ENCODE data around the gene USP5. TPM values are rescaled to one million over a fixed set of nuclear protein-coding genes. Genes with fewer than 3 reads are reported as not detected.

Gene USP5
- total RNA-seq, 1 donor from 2014 or later: 138 TPM

GRCh38 chr12:6840330-6840729, 11.6 kb upstream of the USP5 start:
- intact Hi-C loops (cut with micrococcal nuclease): no loop called here

- intact Hi-C loops (cut with micrococcal nuclease): no loop called here
Observed at GRCh38 chr12:6840761-6841515, 11.0 kb upstream of the USP5 start, which contains the start of gene GNB3. TSS of gene GNB3 (plus strand) at chr12:6840925. CDS start at chr12:6841288, 363 bp downstream.

GRCh38 chr12:6842075-6842474, 9.9 kb upstream of the USP5 start:
- intact Hi-C loops (cut with micrococcal nuclease): no loop called here

GRCh38 chr12:6843118-6843902, 8.6 kb upstream of the USP5 start:
- intact Hi-C loops (cut with micrococcal nuclease): no loop called here

- intact Hi-C loops (cut with micrococcal nuclease): no loop called here
Observed at GRCh38 chr12:6845395-6845794, 6.6 kb upstream of the USP5 start.

- intact Hi-C loops (cut with micrococcal nuclease): no loop called here
Observed at GRCh38 chr12:6846316-6846869, 5.6 kb upstream of the USP5 start.

GRCh38 chr12:6847676-6848075, 4.3 kb upstream of the USP5 start:
- intact Hi-C loops (cut with micrococcal nuclease): no loop called here

- intact Hi-C loops (cut with micrococcal nuclease): no loop called here
Observed at GRCh38 chr12:6849427-6849826, 2.5 kb upstream of the USP5 start.

- intact Hi-C loops (cut with micrococcal nuclease): loop anchor here (5.0 kb wide), 2 partner anchors 283 to 358 kb away; partner anchors contain the start of genes MRPL51, NCAPD2 and NOP2
Observed at GRCh38 chr12:6849976-6850560, 1.9 kb upstream of the USP5 start.

- intact Hi-C loops (cut with micrococcal nuclease): loop anchor here (1.0 to 5.0 kb wide), 3 partner anchors 97 to 358 kb away; partner anchors contain the start of genes MLF2, MRPL51, NCAPD2 and NOP2
Observed at GRCh38 chr12:6850796-6851152, 1.2 kb upstream of the USP5 start.

GRCh38 chr12:6851153-6851920, 613 bp upstream of the USP5 start, which contains the start of gene CDCA3:
TSS of gene CDCA3 (minus strand) at chr12:6851286. CDS start at chr12:6850952, 334 bp downstream.
- intact Hi-C loops (cut with micrococcal nuclease): loop anchor here (1.0 to 5.0 kb wide), 3 partner anchors 98 to 359 kb away; partner anchors contain the start of genes MLF2, MRPL51, NCAPD2 and NOP2

- intact Hi-C loops (cut with micrococcal nuclease): loop anchor here (1.0 to 5.0 kb wide), 14 partner anchors 14 to 361 kb away; partner anchors contain the start of genes CHD4, COPS7A, EMG1 and GAPDH
Observed at GRCh38 chr12:6852651-6853354, 853 bp downstream of the USP5 start.

GRCh38 chr12:6853626-6854025, 1.7 kb downstream of the USP5 start:
- intact Hi-C loops (cut with micrococcal nuclease): loop anchor here (5.0 kb wide), 2 partner anchors 286 to 361 kb away; partner anchors contain the start of genes MRPL51, NCAPD2 and NOP2

GRCh38 chr12:6854036-6854435, 2.1 kb downstream of the USP5 start:
- intact Hi-C loops (cut with micrococcal nuclease): loop anchor here (5.0 kb wide), 2 partner anchors 287 to 362 kb away; partner anchors contain the start of genes MRPL51, NCAPD2 and NOP2

- intact Hi-C loops (cut with micrococcal nuclease): no loop called here
Observed at GRCh38 chr12:6855322-6855721, 3.4 kb downstream of the USP5 start.

- intact Hi-C loops (cut with micrococcal nuclease): no loop called here
Observed at GRCh38 chr12:6858799-6859198, 6.8 kb downstream of the USP5 start.

GRCh38 chr12:6860116-6860515, 8.2 kb downstream of the USP5 start:
- intact Hi-C loops (cut with micrococcal nuclease): no loop called here

GRCh38 chr12:6860942-6861341, 9.0 kb downstream of the USP5 start:
- intact Hi-C loops (cut with micrococcal nuclease): no loop called here

GRCh38 chr12:6861391-6861790, 9.4 kb downstream of the USP5 start:
- intact Hi-C loops (cut with micrococcal nuclease): no loop called here

GRCh38 chr12:6863033-6863432, 11.1 kb downstream of the USP5 start:
- intact Hi-C loops (cut with micrococcal nuclease): no loop called here
